B cell (primary cell): ENCODE measurements around the gene BBIP1. TPM values are rescaled to one million over a fixed set of nuclear protein-coding genes. Genes with fewer than 3 reads are reported as not detected.

Experiments
- ATAC-seq: fragments of 200-7000 bp; cut with Tn5 transposase; one replicate; pipeline ENCODE4 v1.10.0; 2021; ENCODE audit warnings: low read depth, mild to moderate bottlenecking, moderate number of reproducible peaks, moderate library complexity
- CTCF ChIA-PET: fragments of 350-600 bp; sonication (Branson Sonifier 250); formaldehyde crosslinking; loops from one replicate; lab custom pipeline; 2021; ENCODE audit warnings: antibody characterized with exemption, inconsistent platforms; lab: Charles Lee
- POLR2A ChIA-PET: fragments of 350-600 bp; sonication (Branson Sonifier 250); formaldehyde crosslinking; loops from one replicate; lab custom pipeline; 2021; ENCODE audit warnings: antibody characterized with exemption; lab: Charles Lee
- DNase-seq: peaks from one replicate; pipeline ENCODE4 v3.0.0; 2013
- H2AFZ ChIP-seq: 2 replicates; pipeline ENCODE4 v1.6.1; 2012; ENCODE audit warnings: mild to moderate bottlenecking, low read depth, low read length; ENCODE audit not compliant: insufficient read depth, poor library complexity, severe bottlenecking
- H3K27ac ChIP-seq, 2 donors: 1 replicate in 1 of 2; 2 replicates in 1 of 2; pipeline ENCODE4 v1.5.1; 2012 to 2013; ENCODE audit warnings: low read length in 2 of 2, mild to moderate bottlenecking in 2 of 2, moderate library complexity in 1 of 2
- H3K27me3 ChIP-seq, 4 experiments: fragments of 200-600 bp in 1 of 4; sonication (generic) in 1 of 4; replicated peaks in 1 of 4; 1 replicate in 2 of 4; 2 replicates in 2 of 4; pipeline versions ENCODE4 v1.6.1 to v1.7.0; 2013 to 2016; ENCODE audit warnings: low read length in 3 of 4, mild to moderate bottlenecking in 2 of 4, mixed read lengths in 1 of 4, moderate library complexity in 1 of 4; ENCODE audit not compliant: insufficient read depth in 4 of 4, control insufficient read depth in 3 of 4; ENCODE audit errors: control extremely low read depth in 1 of 4
- H3K36me3 ChIP-seq, 2 experiments: replicated peaks in 1 of 2; 1 replicate in 1 of 2; 2 replicates in 1 of 2; pipeline versions ENCODE4 v1.6.1 to v1.7.1; 2013; ENCODE audit warnings: low read length in 1 of 2; ENCODE audit not compliant: insufficient read depth in 2 of 2, control insufficient read depth in 1 of 2; ENCODE audit errors: control extremely low read depth in 1 of 2, extremely low read depth in 1 of 2
- H3K4me1 ChIP-seq, 2 donors: fragments of 200-600 bp in 1 of 2; sonication (generic) in 1 of 2; 1 replicate in 1 of 2; 2 replicates in 1 of 2; pipeline versions ENCODE4 v1.5.1 to v1.6.1; 2013 to 2017; ENCODE audit warnings: low read length in 2 of 2; ENCODE audit not compliant: control insufficient read depth in 2 of 2, insufficient read depth in 2 of 2
- H3K4me2 ChIP-seq: replicated peaks from 2 replicates; pipeline ENCODE3; 2012; ENCODE audit warnings: mild to moderate bottlenecking, low read depth, low read length; ENCODE audit not compliant: poor library complexity, severe bottlenecking
- H3K4me3 ChIP-seq, 5 experiments: fragments of 200-600 bp in 1 of 5; sonication (generic) in 1 of 5; 1 replicate in 3 of 5; 2 replicates in 2 of 5; pipeline versions ENCODE4 v1.5.1 to v1.7.0; 2011 to 2016; ENCODE audit warnings: low read length in 4 of 5, mild to moderate bottlenecking in 4 of 5, low read depth in 2 of 5, control low read depth in 1 of 5, moderate library complexity in 1 of 5; ENCODE audit not compliant: insufficient read depth in 1 of 5; ENCODE audit errors: control extremely low read depth in 1 of 5, extremely low read depth in 1 of 5
- H3K79me2 ChIP-seq: fragments of 200-600 bp; sonication (generic); one replicate; pipeline ENCODE4 v1.6.0; 2016; ENCODE audit warnings: low read length; ENCODE audit not compliant: control insufficient read depth, insufficient read depth
- H3K9ac ChIP-seq: fragments of 200-600 bp; sonication (generic); 2 replicates; pipeline ENCODE4 v1.6.1; 2017; ENCODE audit warnings: mild to moderate bottlenecking, low read length, moderate library complexity
- H3K9me3 ChIP-seq, 3 donors: one replicate each; pipeline versions ENCODE4 v1.6.1 to v1.7.1; 2013; ENCODE audit warnings: low read length in 2 of 3; ENCODE audit not compliant: control insufficient read depth in 2 of 3, insufficient read depth in 1 of 3; ENCODE audit errors: control extremely low read depth in 1 of 3
- H4K20me1 ChIP-seq: 2 replicates; pipeline ENCODE4 v1.6.0; 2012; ENCODE audit warnings: mild to moderate bottlenecking, low read length; ENCODE audit not compliant: insufficient read depth, control insufficient read depth, poor library complexity, severe bottlenecking
- H3K27ac Mint-ChIP-seq: one replicate; pipeline ENCODE4 v1.8.0; 2021; ENCODE audit warnings: mixed read lengths
- H3K27me3 Mint-ChIP-seq: one replicate; pipeline ENCODE4 v1.8.0; 2021; ENCODE audit warnings: mixed read lengths
- H3K4me1 Mint-ChIP-seq: one replicate; pipeline ENCODE4 v1.8.0; 2021; ENCODE audit warnings: mixed read lengths
- H3K4me3 Mint-ChIP-seq: one replicate; pipeline ENCODE4 v1.8.0; 2021; ENCODE audit warnings: mixed read lengths
- H3K9me3 Mint-ChIP-seq: one replicate; pipeline ENCODE4 v1.8.0; 2022; ENCODE audit warnings: mixed read lengths; ENCODE audit not compliant: insufficient read depth
- EZH2 ChIP-seq: IDR thresholded peaks from 2 replicates; pipeline ENCODE4 v1.6.1; 2012; ENCODE audit warnings: borderline replicate concordance, low read depth, mild to moderate bottlenecking, moderate library complexity, low read length; ENCODE audit not compliant: insufficient read depth, poor library complexity, severe bottlenecking
- WGBS: methylation state at CpG from one replicate; pipeline ENCODE4 v1.1.5; 2013; ENCODE audit warnings: missing lambda C conversion rate; ENCODE audit not compliant: insufficient coverage; 5-methylcytosine and 5-hydroxymethylcytosine counted together
- intact Hi-C: fragments of 100-400 bp; cut with micrococcal nuclease; formaldehyde crosslinking; loops from one replicate; pipeline ENCODE4 v1.10.0; 2022
- polyA plus RNA-seq: library from polyadenylated mRNA; depleted of rRNA; stranded (reverse); fragments of >200 nt; gene quantifications from 2 replicates; pipeline ENCODE4 v1.2.3, GENCODE V29; 2012
- total RNA-seq, 2 donors: library from RNA; stranded (reverse); fragments of 120-200 nt in 1 of 2; gene quantifications; 1 replicate in 1 of 2; 2 replicates in 1 of 2; pipeline versions ENCODE4 v1.2.3 to v1.2.4, GENCODE V29; 2013 to 2022
- TF ChIP-seq, protein P1 (sequence below): fragments of 200-600 bp; IDR thresholded peaks from one replicate; pipeline ENCODE4 v1.8.0; 2022; ENCODE audit warnings: antibody characterized with exemption, mild to moderate bottlenecking

Gene BBIP1
- total and polyA plus RNA-seq, 2 donors (not counting 1 experiment from before 2014, with no cell fraction given): 10.6 to 46.1 TPM

DNA sequence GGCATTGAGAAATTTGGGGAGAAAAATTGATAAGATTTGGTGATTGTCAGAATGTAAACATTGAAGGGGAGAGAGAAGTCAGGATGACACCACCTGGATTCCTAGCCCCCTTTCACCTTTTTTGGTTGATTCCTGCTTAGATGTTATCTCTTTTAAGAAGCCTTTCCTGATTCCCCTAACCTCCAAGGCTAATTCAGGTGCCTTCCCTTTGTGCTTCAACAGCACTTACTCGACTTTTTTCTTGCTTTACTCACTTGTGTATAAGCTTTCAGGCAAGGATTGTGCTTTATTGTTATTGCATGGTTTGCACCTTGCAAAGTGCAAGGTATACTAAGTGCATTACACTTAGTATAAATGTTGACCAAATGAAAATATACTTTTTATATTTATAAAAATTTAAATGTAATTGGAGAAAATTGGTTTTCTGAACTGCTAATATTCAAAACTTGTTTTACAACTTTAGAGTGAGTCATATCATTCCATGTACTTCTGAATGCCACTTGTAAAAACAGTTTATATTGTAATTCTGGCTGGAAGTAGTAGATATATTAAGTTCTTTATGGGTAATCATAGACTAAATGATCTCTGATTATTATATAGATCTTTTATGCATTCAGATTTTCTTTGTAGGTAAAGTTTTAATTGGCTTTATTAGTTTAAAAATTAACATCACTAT lies 13.7 kb upstream of the BBIP1 start:
- POLR2A ChIA-PET: no interaction called here
- intact Hi-C loops: no loop called here
- Histone ChIP-seq H3K79me2 (peaks cover 99% of the 10 kb centered on the region), H3K4me3 (no peak overlapping the region), H4K20me1 (peaks cover 86% of the 10 kb centered on the region), H2AFZ (no peak overlapping the region), H3K9ac (no peak overlapping the region), H3K36me3 (peaks cover 1 to 10% of the 10 kb centered on the region in 2 experiments), H3K4me2 (peak overlapping the region; percentile 31), H3K27me3 (no peaks in the 10 kb centered on the region), H3K27ac (no peak overlapping the region), H3K9me3 (no peaks in the 10 kb centered on the region), H3K4me1 (peaks cover 31 to 33% of the 10 kb centered on the region in 2 donors)
- TF ChIP-seq EZH2: no peak
- TF ChIP-seq, protein P1, sequence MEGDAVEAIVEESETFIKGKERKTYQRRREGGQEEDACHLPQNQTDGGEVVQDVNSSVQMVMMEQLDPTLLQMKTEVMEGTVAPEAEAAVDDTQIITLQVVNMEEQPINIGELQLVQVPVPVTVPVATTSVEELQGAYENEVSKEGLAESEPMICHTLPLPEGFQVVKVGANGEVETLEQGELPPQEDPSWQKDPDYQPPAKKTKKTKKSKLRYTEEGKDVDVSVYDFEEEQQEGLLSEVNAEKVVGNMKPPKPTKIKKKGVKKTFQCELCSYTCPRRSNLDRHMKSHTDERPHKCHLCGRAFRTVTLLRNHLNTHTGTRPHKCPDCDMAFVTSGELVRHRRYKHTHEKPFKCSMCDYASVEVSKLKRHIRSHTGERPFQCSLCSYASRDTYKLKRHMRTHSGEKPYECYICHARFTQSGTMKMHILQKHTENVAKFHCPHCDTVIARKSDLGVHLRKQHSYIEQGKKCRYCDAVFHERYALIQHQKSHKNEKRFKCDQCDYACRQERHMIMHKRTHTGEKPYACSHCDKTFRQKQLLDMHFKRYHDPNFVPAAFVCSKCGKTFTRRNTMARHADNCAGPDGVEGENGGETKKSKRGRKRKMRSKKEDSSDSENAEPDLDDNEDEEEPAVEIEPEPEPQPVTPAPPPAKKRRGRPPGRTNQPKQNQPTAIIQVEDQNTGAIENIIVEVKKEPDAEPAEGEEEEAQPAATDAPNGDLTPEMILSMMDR: no peak
- ATAC-seq: no peak
- peaks cover 37% of the 10 kb centered on the region for H3K4me1 Mint-ChIP-seq
- no CpG with 5 or more reads among the region's 1 CpG for WGBS
- CTCF ChIA-PET: no interaction called here
- H3K27ac Mint-ChIP-seq: no peak overlapping the region
- H3K4me3 Mint-ChIP-seq: no peak overlapping the region
- DNase-seq: no peak
- no peaks in the 10 kb centered on the region for H3K27me3 Mint-ChIP-seq
- H3K9me3 Mint-ChIP-seq: peaks cover 2% of the 10 kb centered on the region

GRCh38 chr10:110931769-110932381 lies 12.9 kb upstream of the BBIP1 start:
- ChIA-PET CTCF (no interaction called here), POLR2A (no interaction called here)
- Histone ChIP-seq H2AFZ (no peak overlapping the region), H3K4me1 (peaks cover 27 to 40% of the 10 kb centered on the region in 2 donors), H3K4me2 (peak overlapping the region; percentile 31), H3K36me3 (peaks cover 1 to 4% of the 10 kb centered on the region in 2 experiments), H3K9me3 (no peaks in the 10 kb centered on the region), H3K79me2 (peaks cover 99% of the 10 kb centered on the region), H3K9ac (no peak overlapping the region), H3K27ac (no peak overlapping the region), H3K4me3 (no peak overlapping the region), H4K20me1 (peaks cover 87% of the 10 kb centered on the region), H3K27me3 (no peaks in the 10 kb centered on the region)
- Mint-ChIP-seq H3K9me3 (peaks cover 2% of the 10 kb centered on the region), H3K4me3 (no peak overlapping the region), H3K4me1 (peaks cover 37% of the 10 kb centered on the region), H3K27me3 (no peaks in the 10 kb centered on the region), H3K27ac (no peak overlapping the region)
- 88% methylated on average over 1 of the region's 1 CpG for WGBS
- intact Hi-C loops: no loop called here
- ATAC-seq (no peak), DNase-seq (no peak)
- TF ChIP-seq, protein P1: no peak
- TF ChIP-seq EZH2: no peak
